ENCODE measurements around the gene FOXK2.

DNA sequence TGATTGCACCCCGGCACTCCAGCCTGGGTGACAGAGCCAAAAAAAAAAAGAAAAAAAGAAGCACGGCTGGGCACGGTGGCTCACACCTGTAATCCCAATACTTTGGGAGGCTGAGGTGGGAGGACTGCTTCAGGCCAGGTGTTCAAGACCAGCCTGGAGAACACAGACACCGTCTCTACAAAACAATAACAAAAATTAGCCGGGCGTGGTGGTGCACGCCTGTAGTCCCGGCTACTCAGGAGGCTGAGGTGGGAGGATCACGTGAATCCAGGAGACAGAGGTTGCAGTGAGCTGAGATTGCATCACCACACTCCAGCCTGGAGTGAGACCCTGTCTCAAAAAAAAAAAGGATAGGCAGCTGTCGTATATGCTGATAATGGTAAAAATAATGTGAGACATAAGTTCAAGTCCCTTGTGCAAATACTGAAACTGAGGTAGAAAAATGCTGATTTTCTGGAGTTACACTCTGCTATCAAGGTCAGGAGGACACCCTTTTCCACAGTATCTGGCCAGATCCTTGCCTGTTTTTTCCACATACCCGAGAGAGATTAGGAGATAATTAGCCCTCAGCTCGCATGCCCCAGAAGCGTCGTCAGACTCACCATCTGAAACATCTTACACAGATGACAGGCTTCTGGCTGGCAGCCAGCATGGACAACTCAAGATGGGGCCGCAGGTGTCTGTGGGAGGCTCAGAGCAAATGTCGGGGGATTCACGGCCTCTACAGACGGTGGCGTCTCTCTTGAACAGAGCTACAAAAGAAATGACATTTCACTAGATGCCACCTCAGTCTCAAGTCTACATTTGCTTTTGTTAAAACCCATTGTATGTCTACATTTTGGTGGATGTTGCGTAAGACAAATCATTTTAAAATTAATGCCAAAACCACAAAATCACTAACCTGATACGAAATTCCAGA, 91.9 kb downstream of the FOXK2 start:
- TF ChIP-seq RAD21 (conservative IDR thresholded peaks at IDR 0.05 in 1 of 2, IDR thresholded peaks at IDR 0.05 in 1 of 2): no peak
- TF ChIP-seq, protein P1, sequence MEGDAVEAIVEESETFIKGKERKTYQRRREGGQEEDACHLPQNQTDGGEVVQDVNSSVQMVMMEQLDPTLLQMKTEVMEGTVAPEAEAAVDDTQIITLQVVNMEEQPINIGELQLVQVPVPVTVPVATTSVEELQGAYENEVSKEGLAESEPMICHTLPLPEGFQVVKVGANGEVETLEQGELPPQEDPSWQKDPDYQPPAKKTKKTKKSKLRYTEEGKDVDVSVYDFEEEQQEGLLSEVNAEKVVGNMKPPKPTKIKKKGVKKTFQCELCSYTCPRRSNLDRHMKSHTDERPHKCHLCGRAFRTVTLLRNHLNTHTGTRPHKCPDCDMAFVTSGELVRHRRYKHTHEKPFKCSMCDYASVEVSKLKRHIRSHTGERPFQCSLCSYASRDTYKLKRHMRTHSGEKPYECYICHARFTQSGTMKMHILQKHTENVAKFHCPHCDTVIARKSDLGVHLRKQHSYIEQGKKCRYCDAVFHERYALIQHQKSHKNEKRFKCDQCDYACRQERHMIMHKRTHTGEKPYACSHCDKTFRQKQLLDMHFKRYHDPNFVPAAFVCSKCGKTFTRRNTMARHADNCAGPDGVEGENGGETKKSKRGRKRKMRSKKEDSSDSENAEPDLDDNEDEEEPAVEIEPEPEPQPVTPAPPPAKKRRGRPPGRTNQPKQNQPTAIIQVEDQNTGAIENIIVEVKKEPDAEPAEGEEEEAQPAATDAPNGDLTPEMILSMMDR (IDR thresholded peaks at IDR 0.05): no peak
- TF ChIP-seq, protein P2, sequence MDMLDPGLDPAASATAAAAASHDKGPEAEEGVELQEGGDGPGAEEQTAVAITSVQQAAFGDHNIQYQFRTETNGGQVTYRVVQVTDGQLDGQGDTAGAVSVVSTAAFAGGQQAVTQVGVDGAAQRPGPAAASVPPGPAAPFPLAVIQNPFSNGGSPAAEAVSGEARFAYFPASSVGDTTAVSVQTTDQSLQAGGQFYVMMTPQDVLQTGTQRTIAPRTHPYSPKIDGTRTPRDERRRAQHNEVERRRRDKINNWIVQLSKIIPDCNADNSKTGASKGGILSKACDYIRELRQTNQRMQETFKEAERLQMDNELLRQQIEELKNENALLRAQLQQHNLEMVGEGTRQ (IDR thresholded peaks at IDR 0.05): no peak
